Fibroblast of lung (primary cell): ENCODE results near the gene CNTN1. TPM values are rescaled to one million over a fixed set of nuclear protein-coding genes. Genes with fewer than 3 reads are reported as not detected.

Source experiments
- DNase-seq, 2 donors: peaks; one replicate each; pipeline versions ENCODE4 v3.0.0 to v3.0.0-alpha.2; 2010; ENCODE audit warnings: low read depth in 2 of 2
- H2AFZ ChIP-seq: 2 replicates; pipeline ENCODE4 v1.5.1; 2012; ENCODE audit warnings: low read length, control low read depth, inconsistent platforms
- H3K27ac ChIP-seq: 2 replicates; pipeline ENCODE4 v1.5.1; 2011; ENCODE audit warnings: low read length, control low read depth; ENCODE audit not compliant: insufficient read depth
- H3K27me3 ChIP-seq: 2 replicates; pipeline ENCODE4 v1.5.1; 2011; ENCODE audit warnings: mild to moderate bottlenecking, low read length; ENCODE audit not compliant: control insufficient read depth, insufficient read depth
- H3K36me3 ChIP-seq: 2 replicates; pipeline ENCODE4 v1.5.1; 2011; ENCODE audit warnings: low read length; ENCODE audit not compliant: control insufficient read depth, insufficient read depth
- H3K4me1 ChIP-seq: 2 replicates; pipeline ENCODE4 v1.5.1; 2011; ENCODE audit warnings: low read length; ENCODE audit not compliant: control insufficient read depth, insufficient read depth; ENCODE audit errors: extremely low read depth
- H3K4me2 ChIP-seq: 2 replicates; pipeline ENCODE4 v1.5.1; 2011; ENCODE audit warnings: low read length, control low read depth; ENCODE audit not compliant: insufficient read depth; ENCODE audit errors: extremely low read depth
- H3K4me3 ChIP-seq, 4 experiments: fragments of 200-600 bp in 1 of 4; sonication (generic) in 1 of 4; replicated peaks in 1 of 4; 2 replicates each; pipeline ENCODE4 v1.5.1; 2011 to 2016; ENCODE audit warnings: low read length in 4 of 4, low read depth in 3 of 4, mild to moderate bottlenecking in 3 of 4, control low read depth in 2 of 4, inconsistent platforms in 1 of 4, mixed read lengths in 1 of 4; ENCODE audit not compliant: insufficient read depth in 1 of 4; ENCODE audit errors: control extremely low read depth in 1 of 4
- H3K79me2 ChIP-seq: 2 replicates; pipeline ENCODE4 v1.5.1; 2012; ENCODE audit warnings: mild to moderate bottlenecking, low read length, inconsistent platforms; ENCODE audit not compliant: control insufficient read depth, insufficient read depth
- H3K9ac ChIP-seq: 2 replicates; pipeline ENCODE4 v1.5.1; 2011; ENCODE audit warnings: mild to moderate bottlenecking, low read length, control low read depth; ENCODE audit not compliant: insufficient read depth
- H3K9me3 ChIP-seq: 2 replicates; pipeline ENCODE4 v1.5.1; 2012; ENCODE audit warnings: low read depth, low read length; ENCODE audit not compliant: control insufficient read depth, insufficient read depth
- H4K20me1 ChIP-seq: 2 replicates; pipeline ENCODE4 v1.5.1; 2011; ENCODE audit warnings: low read length; ENCODE audit not compliant: control insufficient read depth, insufficient read depth; ENCODE audit errors: extremely low read depth
- EZH2 ChIP-seq: IDR thresholded peaks from 2 replicates; pipeline ENCODE4 v1.5.1; 2012; ENCODE audit warnings: low read length, control low read depth, mild to moderate bottlenecking; ENCODE audit errors: missing control alignments
- polyA plus RNA-seq, 2 donors: library from polyadenylated mRNA; depleted of rRNA in 1 of 2; stranded (reverse) in 1 of 2; unstranded in 1 of 2; fragments of >200 nt; gene quantifications; 2 replicates each; pipeline ENCODE4 v1.2.1, GENCODE V29; 2011 to 2012; ENCODE audit warnings: missing spikeins in 1 of 2
- total RNA-seq: library from RNA; depleted of rRNA; stranded (reverse); fragments of >200 nt; gene quantifications from 2 replicates; pipeline ENCODE4 v1.2.1, GENCODE V29; 2014
- TF ChIP-seq, protein P1 (sequence below), 2 donors: IDR thresholded peaks in 1 of 2; conservative IDR thresholded peaks in 1 of 2; 1 replicate in 1 of 2; 2 replicates in 1 of 2; pipeline ENCODE4 v1.5.1; 2011 to 2012; ENCODE audit warnings: low read length in 2 of 2, control low read depth in 1 of 2, inconsistent platforms in 1 of 2, low read depth in 1 of 2, mild to moderate bottlenecking in 1 of 2

The CNTN1 gene
- total and polyA plus RNA-seq, 2 donors (not counting 1 experiment from before 2014, with no cell fraction given) = 0.22 to 0.83 TPM

DNA sequence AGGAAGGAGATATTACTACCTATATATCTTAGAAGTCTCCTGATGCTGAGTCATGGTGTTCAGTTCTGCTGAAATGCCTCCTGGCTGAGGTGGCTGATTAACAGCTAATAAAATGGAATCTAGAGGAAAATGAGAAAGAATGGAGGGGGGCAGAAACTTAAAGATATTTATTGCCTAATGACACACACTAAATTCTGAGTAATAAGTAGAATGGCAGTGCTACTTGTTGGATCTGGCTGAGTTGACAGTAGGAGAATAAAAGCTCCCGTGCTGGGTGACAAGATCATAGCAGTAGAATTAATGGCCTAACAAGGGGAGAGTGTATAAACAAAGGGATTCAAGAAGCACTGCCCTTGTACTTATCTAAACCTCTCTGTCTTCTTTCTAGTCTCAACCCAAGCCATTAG, 137.5 kb downstream of the CNTN1 start:
- H3K9me3 ChIP-seq = no peaks in the 10 kb centered on the region
- no peak overlapping the region for H3K4me3 ChIP-seq
- no peaks in the 10 kb centered on the region for H3K4me1 ChIP-seq
- no peaks in the 10 kb centered on the region for H4K20me1 ChIP-seq
- no peaks in the 10 kb centered on the region for H3K79me2 ChIP-seq
- no peak overlapping the region for H3K27ac ChIP-seq
- H3K4me2 ChIP-seq = no peak overlapping the region
- no peak overlapping the region for H3K9ac ChIP-seq
- TF ChIP-seq, protein P1, sequence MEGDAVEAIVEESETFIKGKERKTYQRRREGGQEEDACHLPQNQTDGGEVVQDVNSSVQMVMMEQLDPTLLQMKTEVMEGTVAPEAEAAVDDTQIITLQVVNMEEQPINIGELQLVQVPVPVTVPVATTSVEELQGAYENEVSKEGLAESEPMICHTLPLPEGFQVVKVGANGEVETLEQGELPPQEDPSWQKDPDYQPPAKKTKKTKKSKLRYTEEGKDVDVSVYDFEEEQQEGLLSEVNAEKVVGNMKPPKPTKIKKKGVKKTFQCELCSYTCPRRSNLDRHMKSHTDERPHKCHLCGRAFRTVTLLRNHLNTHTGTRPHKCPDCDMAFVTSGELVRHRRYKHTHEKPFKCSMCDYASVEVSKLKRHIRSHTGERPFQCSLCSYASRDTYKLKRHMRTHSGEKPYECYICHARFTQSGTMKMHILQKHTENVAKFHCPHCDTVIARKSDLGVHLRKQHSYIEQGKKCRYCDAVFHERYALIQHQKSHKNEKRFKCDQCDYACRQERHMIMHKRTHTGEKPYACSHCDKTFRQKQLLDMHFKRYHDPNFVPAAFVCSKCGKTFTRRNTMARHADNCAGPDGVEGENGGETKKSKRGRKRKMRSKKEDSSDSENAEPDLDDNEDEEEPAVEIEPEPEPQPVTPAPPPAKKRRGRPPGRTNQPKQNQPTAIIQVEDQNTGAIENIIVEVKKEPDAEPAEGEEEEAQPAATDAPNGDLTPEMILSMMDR (conservative IDR thresholded peaks at IDR 0.05 in 1 of 2, IDR thresholded peaks at IDR 0.05 in 1 of 2; ENCODE audit: low read depth in 1 of 2, low read length in 2 of 2) = no peak
- TF ChIP-seq EZH2 = no peak
- H3K27me3 ChIP-seq = no peaks in the 10 kb centered on the region
- no peak overlapping the region for H2AFZ ChIP-seq
- DNase-seq = peak in 1 of 2 donors; percentile 3
- no peaks in the 10 kb centered on the region for H3K36me3 ChIP-seq

DNA sequence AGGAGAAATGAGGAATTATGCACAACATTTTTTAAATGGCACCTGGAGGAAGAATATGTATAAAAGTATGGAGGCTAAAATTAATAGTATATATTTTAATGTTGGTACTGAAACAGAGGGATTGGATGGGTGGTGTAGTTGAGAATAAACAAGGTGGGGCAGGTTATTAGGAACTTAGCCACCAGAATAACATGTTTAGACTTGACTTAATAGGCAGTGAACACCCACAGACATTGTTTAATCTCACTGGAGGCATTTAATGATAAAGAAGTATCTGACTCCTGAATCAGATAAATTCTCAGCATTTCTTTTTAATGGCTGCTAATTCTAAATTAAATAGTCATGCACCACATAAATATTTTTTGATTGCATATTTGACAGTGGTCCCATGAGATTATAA, 139.7 kb downstream of the CNTN1 start:
- Histone ChIP-seq H3K4me1 (no peaks in the 10 kb centered on the region), H3K4me2 (no peak overlapping the region), H3K9me3 (no peaks in the 10 kb centered on the region)

GRCh38 chr12:40832668-40833067, 140.4 kb downstream of the CNTN1 start:
- H3K9me3 ChIP-seq = no peaks in the 10 kb centered on the region
- H3K4me2 ChIP-seq = no peak overlapping the region
- H2AFZ ChIP-seq = no peak overlapping the region
- H3K4me3 ChIP-seq = no peak overlapping the region
- no peaks in the 10 kb centered on the region for H3K79me2 ChIP-seq
- no peaks in the 10 kb centered on the region for H4K20me1 ChIP-seq
- no peak for TF ChIP-seq EZH2
- TF ChIP-seq, protein P1 (conservative IDR thresholded peaks at IDR 0.05 in 1 of 2, IDR thresholded peaks at IDR 0.05 in 1 of 2; ENCODE audit: low read depth in 1 of 2, low read length in 2 of 2) = no peak
- no peaks in the 10 kb centered on the region for H3K27me3 ChIP-seq
- H3K4me1 ChIP-seq = no peaks in the 10 kb centered on the region
- no peak overlapping the region for H3K27ac ChIP-seq
- no peak overlapping the region for H3K9ac ChIP-seq
- H3K36me3 ChIP-seq = no peaks in the 10 kb centered on the region
- DNase-seq = no peak

More for the DNA sequence above, 139.7 kb downstream of the CNTN1 start:
- Histone ChIP-seq H3K27ac (no peak overlapping the region), H2AFZ (no peak overlapping the region), H3K9ac (no peak overlapping the region), H3K4me3 (no peak overlapping the region), H4K20me1 (no peaks in the 10 kb centered on the region), H3K79me2 (no peaks in the 10 kb centered on the region), H3K36me3 (no peaks in the 10 kb centered on the region), H3K27me3 (no peaks in the 10 kb centered on the region)
- no peak for DNase-seq
- TF ChIP-seq, protein P1 (conservative IDR thresholded peaks at IDR 0.05 in 1 of 2, IDR thresholded peaks at IDR 0.05 in 1 of 2; ENCODE audit: low read depth in 1 of 2, low read length in 2 of 2) = no peak
- no peak for TF ChIP-seq EZH2
